Gastroesophageal sphincter (tissue), 4 donors: Measurements from ENCODE around the gene ZNF212. TPM values are rescaled to one million over a fixed set of nuclear protein-coding genes. Genes with fewer than 3 reads are reported as not detected.

ENCODE experiments used
- ATAC-seq: fragments of 150-250 bp; one replicate; pipeline ENCODE4 v1.9.1; 2016; ENCODE audit warnings: mild to moderate bottlenecking, moderate library complexity
- H3K27ac ChIP-seq, 4 donors: fragments of 200-600 bp; sonication (generic) in 3 of 4; 1 replicate in 3 of 4; 2 replicates in 1 of 4; pipeline ENCODE4 v1.5.1; 2016 to 2019
- H3K27me3 ChIP-seq: fragments of 200-600 bp; sonication (generic); one replicate; pipeline ENCODE4 v1.5.1; 2019
- H3K36me3 ChIP-seq, 2 donors: fragments of 200-600 bp; sonication (generic); one replicate each; pipeline ENCODE4 v1.5.1; 2019; ENCODE audit warnings: control low read depth in 1 of 2
- H3K4me1 ChIP-seq, 3 donors: fragments of 200-600 bp; sonication (generic); 1 replicate in 2 of 3; 2 replicates in 1 of 3; pipeline ENCODE4 v1.5.1; 2016 to 2019; ENCODE audit warnings: control low read depth in 2 of 3
- H3K4me3 ChIP-seq, 2 donors: fragments of 200-600 bp; sonication (generic); one replicate each; pipeline ENCODE4 v1.5.1; 2019; ENCODE audit warnings: mild to moderate bottlenecking in 1 of 2, moderate library complexity in 1 of 2
- H3K9me3 ChIP-seq, 3 donors: fragments of 200-600 bp; sonication (generic); one replicate each; pipeline ENCODE4 v1.5.1; 2017 to 2019; ENCODE audit warnings: control low read depth in 2 of 3
- EP300 ChIP-seq: sonication (generic); formaldehyde crosslinking; IDR thresholded peaks from one replicate; pipeline ENCODE4 v1.6.1; 2017; ENCODE audit warnings: antibody characterized with exemption, mild to moderate bottlenecking
- POLR2A ChIP-seq, 2 donors: fragments of 450-650 bp; IDR thresholded peaks; one replicate each; pipeline ENCODE4 v1.6.1; 2017; ENCODE audit warnings: antibody characterized with exemption in 2 of 2, mild to moderate bottlenecking in 2 of 2, moderate library complexity in 1 of 2
- POLR2AphosphoS5 ChIP-seq: sonication (generic); formaldehyde crosslinking; IDR thresholded peaks from one replicate; pipeline ENCODE4 v1.6.1; 2017; ENCODE audit warnings: antibody characterized with exemption
- WGBS, 2 donors: methylation state at CpG; one replicate each; pipeline ENCODE4 v1.1.5; 2018; ENCODE audit warnings: low coverage in 1 of 2; 5-methylcytosine and 5-hydroxymethylcytosine counted together
- small RNA-seq, 4 donors: library from RNA; depleted of rRNA; stranded (forward); fragments of <200 nt; gene quantifications; one replicate each; pipeline ENCODE3, GENCODE V24; 2016
- total RNA-seq, 4 donors: library from RNA; depleted of rRNA; stranded (reverse); fragments of >200 nt; gene quantifications; one replicate each; pipeline ENCODE4 v1.1.0, GENCODE V29; 2016
- TF ChIP-seq, protein P1 (sequence below), 4 experiments: fragments of 200-600 bp in 2 of 4; fragments of 450-650 bp in 2 of 4; sonication (generic) in 1 of 4; IDR thresholded peaks; one replicate each; pipeline ENCODE4 v1.5.1; 2017 to 2019; ENCODE audit warnings: antibody characterized with exemption in 4 of 4, mild to moderate bottlenecking in 2 of 4, moderate library complexity in 2 of 4

Gene ZNF212
- total RNA-seq, 4 donors from 2014 or later, result 4.3 to 11.1 (median 9.4) TPM

DNA sequence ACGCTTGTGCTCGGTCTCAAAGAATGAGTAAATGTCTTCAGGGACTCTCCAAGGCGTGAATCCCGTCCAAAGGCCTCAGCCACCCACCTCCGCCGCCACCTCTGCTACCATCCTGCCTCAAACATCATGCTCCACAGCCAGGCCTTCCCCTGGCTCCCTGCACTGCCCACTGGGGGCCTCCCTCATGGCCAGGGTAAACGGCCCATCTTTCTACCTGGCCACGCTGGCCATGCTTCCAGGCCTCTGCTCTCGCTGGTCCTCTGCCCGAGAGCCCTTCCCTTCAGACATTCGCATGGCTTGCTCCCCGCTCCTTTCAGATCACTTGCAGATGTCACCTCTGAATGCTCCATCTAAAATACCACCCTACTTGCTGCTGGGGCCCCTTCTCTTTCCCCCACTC is 62.8 kb downstream of the ZNF212 start:
- Histone ChIP-seq H3K4me1 (no peaks in the 10 kb centered on the region), H3K27me3 (no peaks in the 10 kb centered on the region), H3K9me3 (no peaks in the 10 kb centered on the region), H3K36me3 (peaks cover 0 to 3% of the 10 kb centered on the region in 2 donors), H3K4me3 (no peak overlapping the region), H3K27ac (no peak overlapping the region)
- no peak for TF ChIP-seq POLR2AphosphoS5
- TF ChIP-seq POLR2A (IDR thresholded peaks at IDR 0.05), result no peak
- no peak for TF ChIP-seq EP300
- TF ChIP-seq, protein P1, sequence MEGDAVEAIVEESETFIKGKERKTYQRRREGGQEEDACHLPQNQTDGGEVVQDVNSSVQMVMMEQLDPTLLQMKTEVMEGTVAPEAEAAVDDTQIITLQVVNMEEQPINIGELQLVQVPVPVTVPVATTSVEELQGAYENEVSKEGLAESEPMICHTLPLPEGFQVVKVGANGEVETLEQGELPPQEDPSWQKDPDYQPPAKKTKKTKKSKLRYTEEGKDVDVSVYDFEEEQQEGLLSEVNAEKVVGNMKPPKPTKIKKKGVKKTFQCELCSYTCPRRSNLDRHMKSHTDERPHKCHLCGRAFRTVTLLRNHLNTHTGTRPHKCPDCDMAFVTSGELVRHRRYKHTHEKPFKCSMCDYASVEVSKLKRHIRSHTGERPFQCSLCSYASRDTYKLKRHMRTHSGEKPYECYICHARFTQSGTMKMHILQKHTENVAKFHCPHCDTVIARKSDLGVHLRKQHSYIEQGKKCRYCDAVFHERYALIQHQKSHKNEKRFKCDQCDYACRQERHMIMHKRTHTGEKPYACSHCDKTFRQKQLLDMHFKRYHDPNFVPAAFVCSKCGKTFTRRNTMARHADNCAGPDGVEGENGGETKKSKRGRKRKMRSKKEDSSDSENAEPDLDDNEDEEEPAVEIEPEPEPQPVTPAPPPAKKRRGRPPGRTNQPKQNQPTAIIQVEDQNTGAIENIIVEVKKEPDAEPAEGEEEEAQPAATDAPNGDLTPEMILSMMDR (IDR thresholded peaks at IDR 0.05), result no peak
- 90 to 95% methylated on average over 6 to 8 of the region's 12 CpGs for WGBS, 2 donors
- ATAC-seq, result no peak

DNA sequence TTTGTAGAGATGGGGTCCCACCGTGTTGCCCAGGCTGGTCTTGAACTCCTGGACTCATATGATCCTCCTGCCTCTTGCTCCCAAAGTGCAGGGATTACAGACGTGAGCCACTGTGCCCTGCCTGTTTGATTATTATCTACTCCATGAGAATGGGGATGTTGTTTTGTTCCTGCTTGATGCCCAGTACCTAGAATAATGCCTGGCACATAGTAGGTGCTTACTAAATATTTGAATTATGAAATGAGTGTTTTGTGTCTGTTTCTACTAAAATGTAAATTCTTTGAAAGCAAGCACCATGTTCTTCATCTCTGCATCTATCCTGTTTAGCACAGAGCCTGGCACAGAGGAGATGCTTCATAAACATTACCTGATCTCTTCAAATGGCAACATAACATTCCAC is 63.4 kb downstream of the ZNF212 start:
- ATAC-seq, result no peak
- no peaks in the 10 kb centered on the region for H3K4me1 ChIP-seq
- H3K36me3 ChIP-seq, result no peaks in the 10 kb centered on the region
- no peaks in the 10 kb centered on the region for H3K9me3 ChIP-seq
- H3K27ac ChIP-seq, result no peak overlapping the region
- H3K27me3 ChIP-seq, result peaks cover 6% of the 10 kb centered on the region
- 69 to 79% methylated on average over 2 of the region's 2 CpGs for WGBS, 2 donors
- H3K4me3 ChIP-seq, result no peak overlapping the region
- TF ChIP-seq POLR2A (IDR thresholded peaks at IDR 0.05) (no peak), EP300 (no peak), POLR2AphosphoS5 (no peak)
- TF ChIP-seq, protein P1 (IDR thresholded peaks at IDR 0.05), result no peak

- Histone ChIP-seq H3K4me3 (no peak overlapping the region), H3K4me1 (no peaks in the 10 kb centered on the region), H3K27ac (no peak overlapping the region), H3K9me3 (no peaks in the 10 kb centered on the region), H3K27me3 (peaks cover 6% of the 10 kb centered on the region), H3K36me3 (no peaks in the 10 kb centered on the region)
- TF ChIP-seq, protein P1 (IDR thresholded peaks at IDR 0.05), result no peak
- TF ChIP-seq EP300 (no peak), POLR2AphosphoS5 (no peak), POLR2A (IDR thresholded peaks at IDR 0.05) (no peak)
- ATAC-seq, result no peak
- 94 to 100% methylated on average over 2 to 6 of the region's 7 CpGs for WGBS, 2 donors
These were observed 64.6 kb downstream of the ZNF212 start for GRCh38 chr7:149304006-149304405.

Small RNAs within 50 kb of the gene (small RNA-seq; reads per million reads assigned to genes)
- 0 to 0.36 (median 0) reads per million in 4 donors for gene AC004890.1

Other genes with a start within 250 kb of the ZNF212 start
- 10 to 100 TPM; 25.4 to 81.0 (median 46.5) TPM for gene PDIA4, start 211.1 kb upstream of the ZNF212 start, total RNA-seq
- gene ZNF786, start 148.9 kb upstream of the ZNF212 start, total RNA-seq, result 1 to 10 TPM; 6.1 to 8.6 (median 7.0) TPM
- 1 to 10 TPM; 2.4 to 6.4 (median 3.2) TPM for gene ZNF425, start 113.3 kb upstream of the ZNF212 start, total RNA-seq
- 10 to 100 TPM; 16.8 to 24.4 (median 20.8) TPM for gene ZNF398, start 92.2 kb upstream of the ZNF212 start, total RNA-seq
- gene ZNF282, start 44.1 kb upstream of the ZNF212 start, total RNA-seq, result 10 to 100 TPM; 15.9 to 26.3 (median 18.7) TPM
- gene ZNF783, start 22.5 kb downstream of the ZNF212 start, total RNA-seq, result 10 to 100 TPM in 3 of 4 donors, 1 to 10 TPM in 1; 8.5 to 17.0 (median 13.1) TPM
- 10 to 100 TPM in 1 of 4 donors, 1 to 10 TPM in 3; 6.1 to 16.1 (median 9.9) TPM for gene ZNF777, start 221.4 kb downstream of the ZNF212 start, total RNA-seq